H1 (cell line): Measurements from ENCODE around the gene APP. TPM values are rescaled to one million over a fixed set of nuclear protein-coding genes. Genes with fewer than 3 reads are reported as not detected.

ENCODE experiments used
- CTCF ChIA-PET: fragments of 300-600 bp; sonication (Branson Sonifier 250); formaldehyde crosslinking; loops from one replicate; lab custom pipeline; 2021; ENCODE audit not compliant: partially characterized antibody; lab: Charles Lee
- POLR2A ChIA-PET: fragments of 300-600 bp; sonication (Branson Sonifier 250); formaldehyde crosslinking; loops from one replicate; lab custom pipeline; 2021; ENCODE audit warnings: inconsistent platforms; ENCODE audit not compliant: partially characterized antibody; lab: Charles Lee
- DNase-seq, 2 experiments: peaks; one replicate each; pipeline versions ENCODE4 v3.0.0 to v3.0.0-alpha.2; 2010 to 2022; ENCODE audit warnings: low spot score in 2 of 2, low read depth in 1 of 2, mixed read lengths in 1 of 2
- FAIRE-seq: peaks from 2 replicates; lab custom pipeline; 2011; peaks lifted over from hg19 to GRCh38; lab: Jason Lieb, UNC
- H2AFZ ChIP-seq: 2 replicates; pipeline ENCODE4 v1.8.1; 2012; ENCODE audit warnings: low read length, inconsistent platforms
- H2AK5ac ChIP-seq: 2 replicates; pipeline ENCODE4 v1.6.1; 2013; ENCODE audit warnings: low read depth, low read length
- H2BK120ac ChIP-seq: replicated peaks from 2 replicates; pipeline ENCODE3; 2013; ENCODE audit warnings: low read depth, low read length, inconsistent platforms
- H2BK12ac ChIP-seq: 2 replicates; pipeline ENCODE4 v1.6.1; 2013; ENCODE audit warnings: low read depth, low read length
- H2BK15ac ChIP-seq: 2 replicates; pipeline ENCODE4 v1.6.1; 2013; ENCODE audit warnings: low read length
- H2BK20ac ChIP-seq: 2 replicates; pipeline ENCODE4 v1.6.1; 2013; ENCODE audit warnings: low read length
- H2BK5ac ChIP-seq: 2 replicates; pipeline ENCODE4 v1.6.1; 2013; ENCODE audit warnings: low read depth, low read length
- H3K14ac ChIP-seq: 2 replicates; pipeline ENCODE4 v1.6.1; 2013; ENCODE audit warnings: inconsistent platforms; ENCODE audit not compliant: insufficient read length
- H3K18ac ChIP-seq: 2 replicates; pipeline ENCODE4 v1.6.1; 2013; ENCODE audit warnings: low read length; ENCODE audit errors: extremely low read depth
- H3K23ac ChIP-seq: 2 replicates; pipeline ENCODE4 v1.6.1; 2013; ENCODE audit warnings: inconsistent platforms; ENCODE audit not compliant: insufficient read length
- H3K23me2 ChIP-seq: 2 replicates; pipeline ENCODE4 v1.6.1; 2013; ENCODE audit warnings: low read depth, low read length
- H3K27ac ChIP-seq: 2 replicates; pipeline ENCODE4 v1.6.1; 2011; ENCODE audit warnings: low read depth, low read length, inconsistent platforms
- H3K27me3 ChIP-seq, 4 experiments: replicated peaks in 1 of 4; 1 replicate in 1 of 4; 2 replicates in 3 of 4; pipeline versions ENCODE4 v1.6.1 to v1.8.1; 2011 to 2013; ENCODE audit warnings: low read length in 3 of 4, mild to moderate bottlenecking in 3 of 4, inconsistent platforms in 2 of 4, mixed read lengths in 2 of 4, moderate library complexity in 1 of 4; ENCODE audit not compliant: control insufficient read depth in 3 of 4, insufficient read depth in 3 of 4; ENCODE audit errors: extremely low read depth in 1 of 4
- H3K36me3 ChIP-seq, 4 experiments: 2 replicates each; pipeline versions ENCODE4 v1.6.1 to v1.8.1; 2011 to 2013; ENCODE audit warnings: mild to moderate bottlenecking in 4 of 4, low read length in 3 of 4, moderate library complexity in 2 of 4, control low read depth in 1 of 4, inconsistent platforms in 1 of 4; ENCODE audit not compliant: insufficient read depth in 4 of 4, control insufficient read depth in 2 of 4
- H3K4ac ChIP-seq: replicated peaks from 2 replicates; pipeline ENCODE3; 2013; ENCODE audit warnings: low read length, low read depth, mixed read lengths, inconsistent platforms; ENCODE audit not compliant: insufficient read length
- H3K4me1 ChIP-seq, 4 experiments: replicated peaks in 1 of 4; 1 replicate in 1 of 4; 2 replicates in 3 of 4; pipeline versions ENCODE4 v1.6.1 to v1.8.1; 2011 to 2013; ENCODE audit warnings: low read length in 3 of 4, inconsistent platforms in 2 of 4, mixed read lengths in 1 of 4; ENCODE audit not compliant: insufficient read depth in 4 of 4, control insufficient read depth in 3 of 4
- H3K4me2 ChIP-seq, 2 experiments: 2 replicates each; pipeline versions ENCODE4 v1.6.1 to v1.8.1; 2011 to 2013; ENCODE audit warnings: low read depth in 2 of 2, low read length in 2 of 2, control low read depth in 1 of 2, inconsistent platforms in 1 of 2, mild to moderate bottlenecking in 1 of 2; ENCODE audit not compliant: insufficient read depth in 1 of 2
- H3K4me3 ChIP-seq, 4 experiments: fragments of 200-600, 300-600 bp in 1 of 4; sonication (generic), shearing (Covaris generic), sonication (Bioruptor Twin) in 1 of 4; 2 replicates each; pipeline versions ENCODE4 v1.5.1 to v1.8.1; 2011 to 2016; ENCODE audit warnings: low read length in 4 of 4, low read depth in 3 of 4, control low read depth in 2 of 4, inconsistent platforms in 2 of 4, mild to moderate bottlenecking in 2 of 4, mixed read lengths in 1 of 4, moderate library complexity in 1 of 4; ENCODE audit not compliant: insufficient read depth in 2 of 4; ENCODE audit errors: extremely low read depth in 1 of 4
- H3K56ac ChIP-seq: replicated peaks from 2 replicates; pipeline ENCODE3; 2013; ENCODE audit warnings: low read depth, mild to moderate bottlenecking, mixed read lengths, low read length, inconsistent platforms; ENCODE audit not compliant: insufficient read length
- H3K79me1 ChIP-seq: 2 replicates; pipeline ENCODE4 v1.6.1; 2013; ENCODE audit warnings: low read depth, low read length, control low read depth
- H3K79me2 ChIP-seq, 2 experiments: 2 replicates each; pipeline versions ENCODE4 v1.6.1 to v1.8.1; 2012 to 2013; ENCODE audit warnings: low read length in 2 of 2, mild to moderate bottlenecking in 2 of 2, inconsistent platforms in 1 of 2; ENCODE audit not compliant: insufficient read depth in 2 of 2, control insufficient read depth in 1 of 2
- H3K9ac ChIP-seq, 4 experiments: replicated peaks in 1 of 4; 1 replicate in 1 of 4; 2 replicates in 3 of 4; pipeline versions ENCODE4 v1.6.1 to v1.8.1; 2011 to 2013; ENCODE audit warnings: low read depth in 3 of 4, low read length in 3 of 4, control low read depth in 2 of 4, mild to moderate bottlenecking in 2 of 4, moderate library complexity in 2 of 4, inconsistent platforms in 1 of 4; ENCODE audit errors: extremely low read depth in 1 of 4
- H3K9me3 ChIP-seq, 2 experiments: 2 replicates each; pipeline versions ENCODE4 v1.6.1 to v1.8.1; 2012 to 2013; ENCODE audit warnings: mild to moderate bottlenecking in 2 of 2, moderate library complexity in 2 of 2, control low read depth in 1 of 2, inconsistent platforms in 1 of 2, low read depth in 1 of 2, low read length in 1 of 2, mixed read lengths in 1 of 2; ENCODE audit not compliant: insufficient read depth in 2 of 2
- H4K20me1 ChIP-seq, 2 experiments: replicated peaks in 1 of 2; 2 replicates each; pipeline versions ENCODE3 to v1.8.1; 2011 to 2013; ENCODE audit warnings: inconsistent platforms in 2 of 2, low read length in 2 of 2, mild to moderate bottlenecking in 1 of 2; ENCODE audit not compliant: insufficient read depth in 2 of 2, control insufficient read depth in 1 of 2
- H4K5ac ChIP-seq: 2 replicates; pipeline ENCODE4 v1.6.1; 2013; ENCODE audit warnings: low read length, low read depth, mixed read lengths, inconsistent platforms; ENCODE audit not compliant: insufficient read length
- H4K8ac ChIP-seq: 2 replicates; pipeline ENCODE4 v1.8.0; 2013; ENCODE audit warnings: mild to moderate bottlenecking, moderate library complexity, low read length, inconsistent platforms; ENCODE audit not compliant: insufficient read depth; ENCODE audit errors: extremely low read depth
- H4K91ac ChIP-seq: replicated peaks from 2 replicates; pipeline ENCODE3; 2013; ENCODE audit warnings: low read length, mixed read lengths, inconsistent platforms; ENCODE audit not compliant: insufficient read length
- ASH2L ChIP-seq: fragments of 200-600, 300-600 bp; sonication (generic); IDR thresholded peaks from one replicate; pipeline ENCODE4 v1.7.1; 2017; ENCODE audit warnings: low read length
- CBX5 ChIP-seq: fragments of 300-800, 300-1000 bp; sonication (generic); IDR thresholded peaks from 2 replicates; pipeline ENCODE4 v1.7.1; 2016; ENCODE audit warnings: antibody characterized with exemption, low read length, low read depth
- CHD2 ChIP-seq: IDR thresholded peaks from 2 replicates; pipeline ENCODE4 v1.6.1; 2012; ENCODE audit warnings: low read length, improper control_type of control experiment
- EGR1 ChIP-seq: IDR thresholded peaks from 2 replicates; pipeline ENCODE4 v1.6.1; 2011; ENCODE audit warnings: low read depth, low read length, borderline replicate concordance
- EZH2 ChIP-seq: fragments of 200-600 bp; sonication (generic); IDR thresholded peaks from 2 replicates; pipeline ENCODE4 v1.7.1; 2012; ENCODE audit warnings: low read depth, mild to moderate bottlenecking, moderate library complexity, low read length, inconsistent platforms; ENCODE audit not compliant: severe bottlenecking
- JUND ChIP-seq: IDR thresholded peaks from 2 replicates; pipeline ENCODE4 v1.6.1; 2011; ENCODE audit warnings: mild to moderate bottlenecking, improper control_type of control experiment, low read length
- KDM1A ChIP-seq: fragments of 200-600, 300-600 bp; sonication (generic); IDR thresholded peaks from 2 replicates; pipeline ENCODE4 v1.7.1; 2016; ENCODE audit warnings: mild to moderate bottlenecking, low read length, borderline replicate concordance
- KDM4A ChIP-seq: IDR thresholded peaks from one replicate; pipeline ENCODE4 v1.7.1; 2012; ENCODE audit warnings: low read depth, mild to moderate bottlenecking, moderate library complexity, low read length, inconsistent platforms; ENCODE audit not compliant: severe bottlenecking
- PHF8 ChIP-seq: fragments of 200-600 bp; sonication (generic); conservative IDR thresholded peaks from 2 replicates; pipeline ENCODE4 v1.7.1; 2012; ENCODE audit warnings: low read depth, mild to moderate bottlenecking, inconsistent platforms, low read length, moderate library complexity
- POLR2A ChIP-seq, 2 experiments: IDR thresholded peaks; 1 replicate in 1 of 2; 2 replicates in 1 of 2; pipeline ENCODE4 v1.6.1; 2011; ENCODE audit warnings: low read depth in 2 of 2, low read length in 2 of 2, mild to moderate bottlenecking in 2 of 2; ENCODE audit errors: control extremely low read depth in 1 of 2
- RFX5 ChIP-seq: IDR thresholded peaks from 2 replicates; pipeline ENCODE4 v1.6.1; 2011; ENCODE audit warnings: low read depth, low read length, improper control_type of control experiment, borderline replicate concordance
- SAP30 ChIP-seq: fragments of 300-600 bp; sonication (generic); IDR thresholded peaks from 2 replicates; pipeline ENCODE4 v1.7.1; 2012; ENCODE audit warnings: low read length, moderate library complexity, mild to moderate bottlenecking, inconsistent platforms; ENCODE audit not compliant: insufficient read depth, insufficient replicate concordance
- USF2 ChIP-seq: IDR thresholded peaks from 2 replicates; pipeline ENCODE4 v1.6.1; 2011; ENCODE audit warnings: low read length, improper control_type of control experiment
- WGBS, 2 experiments: shearing (Covaris generic) in 1 of 2; methylation state at CpG; one replicate each; pipeline versions ENCODE4 v1.1.6 to v1.1.7; 2013 to 2015; ENCODE audit warnings: low lambda C conversion rate in 2 of 2, mixed read lengths in 2 of 2, inconsistent platforms in 1 of 2, low coverage in 1 of 2, missing lambda C conversion rate in 1 of 2; ENCODE audit not compliant: insufficient replicate concordance in 2 of 2, insufficient coverage in 1 of 2, insufficient read length in 1 of 2; ENCODE audit errors: extremely low coverage in 1 of 2, missing lambda C conversion rate in 1 of 2; 5-methylcytosine and 5-hydroxymethylcytosine counted together
- polyA plus RNA-seq, 7 experiments: library from polyadenylated mRNA; depleted of rRNA in 3 of 7; stranded (reverse) in 5 of 7; unstranded in 2 of 7; fragments of >200 nt in 5 of 7; fragments of 200-250 nt in 2 of 7; gene quantifications; 1 replicate in 5 of 7; 2 replicates in 1 of 7; 4 replicates in 1 of 7; pipeline versions ENCODE4 v1.2.1 to v1.2.3, GENCODE V29; 2011 to 2013; ENCODE audit warnings: missing spikeins in 2 of 7, mixed read lengths in 2 of 7
- total RNA-seq: library from RNA; stranded (reverse); fragmentation: NEBNext Ultra II Directional; extraction: Animal tissue kit (Norgen Biotek cat#: 25700); gene quantifications from 2 replicates; pipeline ENCODE4 v1.2.1, GENCODE V29; 2021

Gene APP
- total and polyA plus RNA-seq, 2 of the 8 experiments (the other 6 are each of a cell fraction or from before 2014, with no cell fraction given), result 375 to 551 TPM

DNA sequence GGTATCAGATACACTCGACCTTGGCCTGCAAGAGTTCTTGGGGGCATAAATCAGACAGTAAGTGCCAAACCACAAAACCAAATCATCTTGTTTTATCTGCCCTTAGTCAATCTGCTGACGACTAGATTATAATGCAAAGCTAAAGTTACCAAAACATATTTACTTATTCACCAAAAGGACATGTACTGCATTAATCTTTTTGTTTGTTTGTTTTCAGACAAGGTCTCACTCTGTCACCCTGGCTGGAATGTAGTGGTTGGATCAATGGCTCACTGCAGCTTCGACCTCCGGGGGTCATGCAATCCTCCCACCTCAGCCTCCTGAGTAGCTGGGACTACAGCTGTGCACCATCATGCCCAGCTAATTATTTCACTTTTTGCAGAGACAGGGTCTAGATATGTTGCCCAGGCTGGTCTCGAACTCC lies 114.7 kb downstream of the APP start:
- no peaks in the 10 kb centered on the region for H3K27me3 ChIP-seq
- H2BK5ac ChIP-seq, result no peak overlapping the region
- no peak overlapping the region for H3K9ac ChIP-seq
- POLR2A ChIA-PET, result interaction anchor here (0.8 to 1.5 kb wide), 3 partner anchors 10 to 113 kb away, joined by 4 to 6 read pairs (median 4); no protein-coding TSS in a partner anchor
- H3K23ac ChIP-seq, result no peak overlapping the region
- no peak overlapping the region for H4K8ac ChIP-seq
- no peak overlapping the region for H2BK20ac ChIP-seq
- H2BK120ac ChIP-seq, result no peak overlapping the region
- no peak overlapping the region for H2BK12ac ChIP-seq
- H3K14ac ChIP-seq, result no peak overlapping the region
- TF ChIP-seq CHD2, result no peak
- TF ChIP-seq POLR2A (IDR thresholded peaks at IDR 0.05; ENCODE audit: control extremely low read depth in 1 of 2, low read depth in 2 of 2, low read length in 2 of 2), result no peak
- TF ChIP-seq PHF8, result no peak
- no peak for TF ChIP-seq JUND
- TF ChIP-seq EZH2, result no peak
- no peak for TF ChIP-seq KDM4A
- TF ChIP-seq KDM1A, result no peak
- TF ChIP-seq USF2, result no peak
- no peak for TF ChIP-seq RFX5
- no peak for TF ChIP-seq CBX5
- no peak for TF ChIP-seq ASH2L
- TF ChIP-seq EGR1, result no peak
- no peak for TF ChIP-seq SAP30
- TF ChIP-seq, all 59 proteins: peak for 0
- Histone ChIP-seq H3K4ac (no peak overlapping the region), H3K9me3 (no peaks in the 10 kb centered on the region), H2BK15ac (no peak overlapping the region), H3K18ac (no peak overlapping the region), H2AFZ (no peak overlapping the region), H3K56ac (no peak overlapping the region), H4K91ac (no peak overlapping the region), H3K4me1 (peaks cover 0 to 12% (median 5%) of the 10 kb centered on the region in 4 experiments; a peak in 4 of 7 replicates), H4K5ac (no peak overlapping the region), H3K79me2 (peaks cover 10 to 86% of the 10 kb centered on the region in 2 experiments; a peak in 3 of 4 replicates), H3K36me3 (peaks cover 2 to 14% (median 6%) of the 10 kb centered on the region in 4 experiments; a peak in 5 of 8 replicates), H3K4me3 (no peak overlapping the region), H3K27ac (no peak overlapping the region), H3K79me1 (peaks cover 5% of the 10 kb centered on the region), H2AK5ac (no peak overlapping the region), H3K23me2 (no peaks in the 10 kb centered on the region), H3K4me2 (no peak overlapping the region), H4K20me1 (peaks cover 6 to 9% of the 10 kb centered on the region in 2 experiments)
- no peak for FAIRE-seq
- CTCF ChIA-PET, result interaction anchor here (0.6 to 1.1 kb wide), 3 partner anchors 33 to 504 kb away, joined by 3 to 4 read pairs (median 3); no protein-coding TSS in a partner anchor
- WGBS, 2 experiments, result 89% methylated on average over 5 of the region's 5 CpGs; no CpG with 5 or more reads in 1 of the 2 experiments
- no peak for DNase-seq
